Caco-2 (cell line): ENCODE results near the gene TENM3. TPM values are rescaled to one million over a fixed set of nuclear protein-coding genes. Genes with fewer than 3 reads are reported as not detected.

Experiments
- BruUV-seq: library from RNA; stranded (reverse); fragments of 400-500 nt; replicated peaks from 2 replicates; lab custom pipeline; 2021; lab: Mats Ljungman, UMichigan
- CTCF ChIA-PET: fragments of 300-600 bp; sonication (Branson Sonifier 250); formaldehyde crosslinking; loops from one replicate; lab custom pipeline; 2022; ENCODE audit warnings: antibody characterized with exemption; lab: Charles Lee
- POLR2A ChIA-PET: fragments of 300-600 bp; sonication (Branson Sonifier 250); formaldehyde crosslinking; loops from one replicate; lab custom pipeline; 2022; ENCODE audit warnings: antibody characterized with exemption; lab: Charles Lee
- DNase-seq, 2 experiments: peaks; one replicate each; pipeline versions ENCODE4 v3.0.0 to v3.0.0-alpha.2; 2020 to 2022
- H3K27me3 ChIP-seq: replicated peaks from 2 replicates; pipeline ENCODE4 v1.6.0; 2011; ENCODE audit warnings: low read length; ENCODE audit not compliant: control insufficient read depth, insufficient read depth
- H3K36me3 ChIP-seq: 2 replicates; pipeline ENCODE4 v1.5.1; 2011; ENCODE audit warnings: low read length; ENCODE audit not compliant: control insufficient read depth, insufficient read depth
- H3K4me1 ChIP-seq: fragments of 250-450 bp; sonication (Bioruptor Pico); 2 replicates; pipeline ENCODE4 v1.5.1; 2020; ENCODE audit warnings: mild to moderate bottlenecking
- H3K4me3 ChIP-seq: 2 replicates; pipeline ENCODE4 v1.5.1; 2011; ENCODE audit warnings: low read depth, mild to moderate bottlenecking, control low read depth, low read length
- H3K9me3 ChIP-seq: fragments of 250-450 bp; sonication (Bioruptor Pico); 2 replicates; pipeline ENCODE4 v1.5.1; 2020; ENCODE audit warnings: mild to moderate bottlenecking, moderate library complexity
- H3K27ac Mint-ChIP-seq: one replicate; pipeline ENCODE4 v1.8.0; 2022; ENCODE audit warnings: mixed read lengths; ENCODE audit not compliant: unreplicated experiment
- H3K27me3 Mint-ChIP-seq: one replicate; pipeline ENCODE4 v1.8.0; 2022; ENCODE audit warnings: mixed read lengths; ENCODE audit not compliant: insufficient read depth, unreplicated experiment
- H3K36me3 Mint-ChIP-seq: one replicate; pipeline ENCODE4 v1.8.0; 2022; ENCODE audit warnings: mild to moderate bottlenecking, mixed read lengths; ENCODE audit not compliant: insufficient read depth, unreplicated experiment
- H3K4me1 Mint-ChIP-seq: one replicate; pipeline ENCODE4 v1.8.0; 2022; ENCODE audit warnings: low read depth, mixed read lengths; ENCODE audit not compliant: unreplicated experiment
- H3K4me3 Mint-ChIP-seq: one replicate; pipeline ENCODE4 v1.8.0; 2022; ENCODE audit warnings: mild to moderate bottlenecking, moderate library complexity, mixed read lengths; ENCODE audit not compliant: unreplicated experiment
- H3K9me3 Mint-ChIP-seq: one replicate; pipeline ENCODE4 v1.8.0; 2022; ENCODE audit warnings: mixed read lengths; ENCODE audit not compliant: unreplicated experiment
- CTCF ChIP-seq, 2 experiments: fragments of 200-600 bp in 1 of 2; IDR thresholded peaks; 1 replicate in 1 of 2; 2 replicates in 1 of 2; pipeline versions ENCODE4 v1.5.1 to v1.8.0; 2011 to 2022; ENCODE audit warnings: antibody characterized with exemption in 1 of 2, control low read depth in 1 of 2, inconsistent platforms in 1 of 2, low read depth in 1 of 2, low read length in 1 of 2, mild to moderate bottlenecking in 1 of 2, moderate library complexity in 1 of 2; ENCODE audit not compliant: insufficient read depth in 1 of 2, severe bottlenecking in 1 of 2, unreplicated experiment in 1 of 2
- intact Hi-C: fragments of 100-400 bp; cut with micrococcal nuclease; formaldehyde crosslinking; loops from one replicate; pipeline ENCODE4 v1.10.0; 2022; ENCODE audit not compliant: unreplicated experiment
- total RNA-seq: library from RNA; stranded (reverse); gene quantifications from 2 replicates; pipeline ENCODE4 v1.2.3, GENCODE V29; 2022

Gene TENM3
- total RNA-seq, 1 experiment from 2014 or later = 94.7 TPM

GRCh38 chr4:182828360-182829025 is 585.3 kb downstream of the TENM3 start:
- BruUV-seq = no TSS peak
- Histone ChIP-seq H3K27me3 (no peaks in the 10 kb centered on the region), H3K9me3 (no peaks in the 10 kb centered on the region), H3K4me3 (no peak overlapping the region), H3K4me1 (no peaks in the 10 kb centered on the region), H3K36me3 (no peaks in the 10 kb centered on the region)
- intact Hi-C loops = no loop called here
- TF ChIP-seq CTCF (IDR thresholded peaks at IDR 0.05; ENCODE audit: insufficient read depth in 1 of 2, low read depth in 1 of 2, low read length in 1 of 2, severe bottlenecking in 1 of 2, unreplicated experiment in 1 of 2) = no peak
- ChIA-PET CTCF (no interaction called here), POLR2A (no interaction called here)
- DNase-seq = no peak
- H3K4me3 Mint-ChIP-seq = no peak overlapping the region
- no peak overlapping the region for H3K27ac Mint-ChIP-seq
- no peaks in the 10 kb centered on the region for H3K4me1 Mint-ChIP-seq
- no peaks in the 10 kb centered on the region for H3K36me3 Mint-ChIP-seq
- no peaks in the 10 kb centered on the region for H3K9me3 Mint-ChIP-seq
- H3K27me3 Mint-ChIP-seq = no peaks in the 10 kb centered on the region

DNA sequence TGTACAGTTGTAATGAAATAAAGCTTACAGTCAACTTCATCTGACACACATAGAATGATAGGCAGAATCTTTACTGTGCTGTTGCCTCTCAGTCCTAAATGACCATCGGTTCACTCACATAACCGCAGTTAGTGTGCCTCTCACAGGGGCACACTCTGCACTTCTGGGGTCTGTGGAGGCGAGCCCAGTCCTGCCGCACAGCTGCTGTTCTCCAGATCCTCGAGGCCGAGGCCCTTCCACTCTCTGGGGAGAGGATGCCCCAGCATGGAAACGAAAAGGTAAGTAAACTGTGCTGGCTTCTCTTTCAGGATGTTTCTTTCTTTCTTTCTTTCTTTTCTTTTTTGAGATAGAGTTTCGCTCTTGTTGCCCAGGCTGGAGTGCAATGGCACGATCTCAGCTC is 586.0 kb downstream of the TENM3 start:
- Mint-ChIP-seq H3K36me3 (no peaks in the 10 kb centered on the region), H3K27me3 (no peaks in the 10 kb centered on the region), H3K9me3 (no peaks in the 10 kb centered on the region), H3K4me3 (no peak overlapping the region), H3K27ac (no peak overlapping the region), H3K4me1 (no peaks in the 10 kb centered on the region)
- intact Hi-C loops = no loop called here
- H3K4me1 ChIP-seq = no peaks in the 10 kb centered on the region
- H3K27me3 ChIP-seq = no peaks in the 10 kb centered on the region
- DNase-seq = no peak
- no peaks in the 10 kb centered on the region for H3K9me3 ChIP-seq
- no TSS peak for BruUV-seq
- no peak overlapping the region for H3K4me3 ChIP-seq
- ChIA-PET POLR2A (no interaction called here), CTCF (no interaction called here)
- no peaks in the 10 kb centered on the region for H3K36me3 ChIP-seq
- no peak for TF ChIP-seq CTCF (IDR thresholded peaks at IDR 0.05; ENCODE audit: insufficient read depth in 1 of 2, low read depth in 1 of 2, low read length in 1 of 2, severe bottlenecking in 1 of 2, unreplicated experiment in 1 of 2)

GRCh38 chr4:182831376-182831775 is 588.2 kb downstream of the TENM3 start:
- Histone ChIP-seq H3K4me1 (no peaks in the 10 kb centered on the region), H3K9me3 (no peaks in the 10 kb centered on the region), H3K4me3 (no peak overlapping the region), H3K36me3 (no peaks in the 10 kb centered on the region), H3K27me3 (no peaks in the 10 kb centered on the region)
- Mint-ChIP-seq H3K4me3 (no peak overlapping the region), H3K4me1 (no peaks in the 10 kb centered on the region), H3K9me3 (no peaks in the 10 kb centered on the region), H3K27me3 (peaks cover 3% of the 10 kb centered on the region), H3K27ac (no peak overlapping the region), H3K36me3 (no peaks in the 10 kb centered on the region)
- CTCF ChIA-PET = no interaction called here
- intact Hi-C loops = no loop called here
- DNase-seq = no peak
- no TSS peak for BruUV-seq
- no peak for TF ChIP-seq CTCF (IDR thresholded peaks at IDR 0.05; ENCODE audit: insufficient read depth in 1 of 2, low read depth in 1 of 2, low read length in 1 of 2, severe bottlenecking in 1 of 2, unreplicated experiment in 1 of 2)
- POLR2A ChIA-PET = no interaction called here
